OCI-LY1 (cell line): Measurements from ENCODE around the gene FMNL1.

Experiments
- EZH2 ChIP-seq: fragments of 200-600 bp; sonication (generic), shearing (Covaris generic); IDR thresholded peaks from 2 replicates; pipeline ENCODE4 v1.8.0; 2017; ENCODE audit warnings: borderline replicate concordance, mixed run types, mild to moderate bottlenecking, antibody characterized with exemption, low read length, moderate library complexity, mixed read lengths
- TF ChIP-seq, protein P1 (sequence below): fragments of 200-600 bp; sonication (generic), shearing (Covaris generic); IDR thresholded peaks from 2 replicates; pipeline ENCODE4 v1.5.1; 2017; ENCODE audit warnings: mild to moderate bottlenecking, antibody characterized with exemption, low read length, moderate library complexity, mixed read lengths

- TF ChIP-seq, protein P1, sequence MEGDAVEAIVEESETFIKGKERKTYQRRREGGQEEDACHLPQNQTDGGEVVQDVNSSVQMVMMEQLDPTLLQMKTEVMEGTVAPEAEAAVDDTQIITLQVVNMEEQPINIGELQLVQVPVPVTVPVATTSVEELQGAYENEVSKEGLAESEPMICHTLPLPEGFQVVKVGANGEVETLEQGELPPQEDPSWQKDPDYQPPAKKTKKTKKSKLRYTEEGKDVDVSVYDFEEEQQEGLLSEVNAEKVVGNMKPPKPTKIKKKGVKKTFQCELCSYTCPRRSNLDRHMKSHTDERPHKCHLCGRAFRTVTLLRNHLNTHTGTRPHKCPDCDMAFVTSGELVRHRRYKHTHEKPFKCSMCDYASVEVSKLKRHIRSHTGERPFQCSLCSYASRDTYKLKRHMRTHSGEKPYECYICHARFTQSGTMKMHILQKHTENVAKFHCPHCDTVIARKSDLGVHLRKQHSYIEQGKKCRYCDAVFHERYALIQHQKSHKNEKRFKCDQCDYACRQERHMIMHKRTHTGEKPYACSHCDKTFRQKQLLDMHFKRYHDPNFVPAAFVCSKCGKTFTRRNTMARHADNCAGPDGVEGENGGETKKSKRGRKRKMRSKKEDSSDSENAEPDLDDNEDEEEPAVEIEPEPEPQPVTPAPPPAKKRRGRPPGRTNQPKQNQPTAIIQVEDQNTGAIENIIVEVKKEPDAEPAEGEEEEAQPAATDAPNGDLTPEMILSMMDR, result no peak
- no peak for TF ChIP-seq EZH2
These were observed 62.0 kb downstream of the FMNL1 start for GRCh38 chr17:45283711-45284110.
